Fibroblast of skin of back (primary cell): Measurements from ENCODE around the gene A2ML1.
"Not testable (repeated sequence)": the region's sequence is repeated elsewhere in the genome, so short reads cannot be mapped to it uniquely, and the experiment has no call there.

Experiments used
- DNase-seq: peaks from one replicate; pipeline ENCODE4 v3.0.0-alpha.2; 2013

The A2ML1 gene

DNA sequence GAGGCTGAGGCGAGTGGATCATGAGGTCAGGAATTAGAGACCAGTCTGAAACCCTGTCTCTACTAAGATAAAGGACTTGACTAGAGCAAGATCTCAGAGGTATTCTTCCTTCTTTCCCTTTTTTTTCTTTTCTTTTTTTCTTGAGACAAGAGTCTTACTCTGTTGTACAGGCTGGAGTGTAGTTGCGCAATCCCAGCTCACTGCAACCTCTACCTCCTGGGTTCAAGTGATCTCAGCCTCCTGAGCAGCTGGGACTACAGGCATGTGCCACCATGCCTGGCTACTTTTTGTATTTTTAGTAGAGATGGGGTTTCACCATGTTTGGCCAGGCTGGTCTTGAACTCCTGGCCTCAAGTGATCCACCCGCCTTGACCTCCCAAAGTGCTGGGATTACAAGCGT is 37.0 kb downstream of the A2ML1 start:
- DNase-seq = not testable (repeated sequence)

DNA sequence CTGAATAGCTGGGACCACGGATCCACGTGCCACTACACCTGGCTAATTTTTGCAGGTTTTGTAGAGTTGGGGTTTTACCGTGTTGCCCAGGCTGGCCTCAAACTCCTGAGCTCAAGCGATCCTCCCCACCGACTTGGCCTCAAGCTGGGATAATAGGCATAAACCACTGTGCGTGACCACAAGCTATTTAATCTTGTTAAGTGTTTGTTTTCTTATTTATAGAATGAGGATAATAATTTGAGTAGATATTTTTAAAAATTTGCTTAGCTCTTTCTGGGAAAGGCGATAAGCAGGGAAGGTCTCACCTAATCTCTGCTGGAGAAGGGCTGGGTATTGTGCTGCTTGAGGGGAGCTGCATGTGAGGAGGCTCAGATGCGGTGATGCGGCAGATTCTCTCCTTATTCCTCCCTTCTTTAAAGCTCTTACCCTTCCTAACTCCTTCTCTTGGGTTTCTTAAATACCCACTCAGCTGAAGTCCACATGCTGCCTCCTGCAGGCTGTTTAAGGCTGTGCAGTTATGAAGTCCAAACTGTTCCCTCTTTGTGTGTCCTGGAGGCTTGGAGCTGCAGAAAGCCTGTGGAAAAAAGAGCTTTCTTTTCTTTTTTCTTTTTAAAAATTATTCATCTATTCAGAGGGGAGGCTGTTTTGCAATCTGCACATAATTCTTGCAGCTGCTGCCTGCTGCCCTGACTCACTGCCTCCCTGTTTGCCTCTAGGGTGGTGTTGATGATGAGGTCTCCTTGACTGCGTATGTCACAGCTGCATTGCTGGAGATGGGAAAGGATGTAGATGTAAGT is 37.9 kb downstream of the A2ML1 start:
- DNase-seq = peak; percentile 38

GRCh38 chr12:8866429-8866828 is 44.0 kb downstream of the A2ML1 start:
- no peak for DNase-seq

DNA sequence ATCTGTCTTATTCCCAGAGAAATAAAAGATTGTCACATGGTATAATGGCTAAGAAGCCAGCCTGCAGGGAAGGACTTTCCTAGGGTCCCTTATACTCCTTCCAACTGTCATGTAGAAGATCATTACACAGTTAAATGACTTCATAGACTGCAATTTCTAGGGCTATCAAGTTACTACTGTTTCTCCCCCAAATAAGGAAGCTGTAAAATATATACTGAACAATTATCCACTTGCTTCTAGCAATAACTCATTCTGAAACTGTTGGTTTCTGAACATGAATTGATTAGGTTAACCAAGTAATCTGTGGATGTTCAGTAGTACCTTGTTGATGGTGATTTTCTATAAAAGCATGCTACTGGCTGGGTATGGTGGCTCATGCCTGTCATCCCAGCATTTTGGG is 44.6 kb downstream of the A2ML1 start:
- DNase-seq = no peak

- no peak for DNase-seq
These were observed 45.4 kb downstream of the A2ML1 start for GRCh38 chr12:8867786-8868185.

GRCh38 chr12:8870586-8870985 is 48.2 kb downstream of the A2ML1 start:
- DNase-seq = no peak

DNA sequence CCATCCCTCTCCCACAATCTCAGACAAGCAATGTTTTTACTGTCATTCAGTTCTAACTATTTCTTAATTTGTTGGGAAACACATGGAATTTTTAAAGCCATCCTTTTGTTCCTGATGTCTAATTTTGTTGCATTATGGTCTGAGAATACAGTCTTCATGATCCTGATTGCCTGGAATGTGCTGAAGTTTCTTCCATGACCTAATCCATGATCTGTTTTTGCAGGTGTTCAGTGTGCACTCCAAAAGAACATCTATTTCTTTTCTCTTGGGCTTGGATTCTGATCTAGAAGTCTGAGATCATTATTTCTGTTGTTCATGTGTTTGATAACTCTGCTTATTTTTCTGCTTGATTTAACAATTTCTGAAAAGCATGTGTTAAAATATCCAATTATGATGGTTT is 48.6 kb downstream of the A2ML1 start:
- DNase-seq = no peak

- no peak for DNase-seq
These were observed 54.5 kb downstream of the A2ML1 start for GRCh38 chr12:8876887-8877286.

DNA sequence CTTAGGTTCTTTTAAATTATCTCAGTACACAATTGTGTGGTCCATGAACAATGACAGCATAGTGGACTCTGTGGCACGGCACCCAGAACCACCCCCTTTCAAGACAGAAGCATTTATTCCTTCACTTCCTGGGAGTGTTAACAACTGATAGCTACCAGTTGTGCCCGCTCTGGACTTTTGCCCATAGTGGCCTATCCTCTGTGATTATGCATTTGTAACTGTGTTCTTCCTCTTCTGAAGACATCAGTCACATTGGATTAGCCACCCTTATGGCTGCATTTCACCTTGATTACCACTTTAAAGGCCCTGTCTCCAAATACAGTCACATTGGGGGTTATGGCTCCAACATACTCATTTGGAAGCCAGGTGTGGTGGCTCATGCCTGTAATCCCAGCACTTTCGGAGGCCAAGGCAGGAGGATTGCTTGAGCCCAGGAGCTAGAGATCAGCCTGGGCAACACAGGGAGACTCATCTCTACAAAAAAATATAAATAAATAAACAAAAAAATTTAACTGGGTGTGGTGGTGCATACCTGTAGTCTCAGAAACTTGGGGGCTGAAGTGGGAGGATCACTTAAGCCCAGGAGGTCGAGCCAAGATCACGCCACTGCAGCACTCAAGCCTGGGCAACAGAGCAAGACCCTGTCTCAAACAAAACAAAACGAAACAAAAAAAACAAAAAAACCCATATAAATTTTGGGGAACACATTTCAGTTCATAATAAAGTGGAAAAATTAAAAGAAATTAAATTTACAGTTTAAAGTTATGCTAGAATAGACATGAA is 64.3 kb downstream of the A2ML1 start:
- no peak for DNase-seq

GRCh38 chr12:8887285-8887715 is 64.9 kb downstream of the A2ML1 start:
- DNase-seq = peak; percentile 5

DNA sequence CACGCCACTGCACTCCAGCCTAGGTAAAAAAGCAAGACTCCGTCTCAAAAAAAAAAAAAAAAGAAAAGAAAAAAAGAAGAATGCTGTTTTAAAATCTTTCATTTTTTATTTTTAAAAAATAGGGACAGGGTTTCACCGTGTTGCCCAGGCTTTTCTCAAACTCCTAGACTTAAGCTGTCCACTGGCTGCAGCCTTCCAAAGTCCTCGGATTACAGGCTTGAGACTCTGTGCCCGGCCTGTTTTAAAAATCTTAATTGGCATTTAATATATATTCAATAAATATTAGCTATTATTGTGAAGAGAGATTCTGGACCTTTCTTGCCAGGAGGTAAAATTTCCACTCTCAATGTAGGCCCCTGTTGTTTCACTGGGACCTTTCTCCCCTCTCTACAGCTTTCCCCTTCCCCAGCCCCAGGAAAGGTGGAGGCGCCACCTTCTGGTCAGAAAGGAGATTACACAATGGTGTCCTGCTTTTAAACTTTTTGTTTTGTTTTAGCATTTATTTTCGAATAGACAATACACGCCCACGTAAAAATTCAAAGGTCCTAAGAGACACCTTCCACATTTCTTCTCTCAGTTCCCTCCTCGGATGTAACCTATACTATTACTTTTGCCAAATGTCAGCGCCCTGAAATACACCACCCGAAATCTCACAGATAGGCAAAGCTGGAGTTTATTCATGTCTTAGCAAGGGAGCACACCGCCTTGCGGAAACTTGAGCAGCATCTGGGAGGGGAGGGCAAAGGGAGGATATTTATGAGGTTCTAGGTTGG is 68.1 kb downstream of the A2ML1 start:
- DNase-seq = peak; percentile 47

DNA sequence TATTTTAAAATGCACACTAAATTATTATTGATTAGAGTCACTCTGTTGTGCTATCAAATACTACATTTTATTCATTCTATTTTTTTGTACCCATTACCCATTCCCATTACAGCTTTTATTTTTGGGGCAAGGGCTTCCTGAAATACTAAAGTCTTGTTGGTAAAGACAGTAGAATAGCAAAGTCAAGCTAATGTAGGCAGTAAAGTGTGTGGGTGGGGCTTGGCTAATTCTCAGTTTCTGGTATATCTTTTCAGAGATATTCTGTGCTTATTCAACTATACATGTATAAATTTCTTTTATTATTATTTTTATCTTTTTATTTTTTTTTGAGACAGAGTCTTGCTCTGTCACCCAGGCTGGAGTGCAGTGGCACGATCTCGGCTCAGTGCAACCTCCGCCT is 69.6 kb downstream of the A2ML1 start:
- DNase-seq = no peak

DNA sequence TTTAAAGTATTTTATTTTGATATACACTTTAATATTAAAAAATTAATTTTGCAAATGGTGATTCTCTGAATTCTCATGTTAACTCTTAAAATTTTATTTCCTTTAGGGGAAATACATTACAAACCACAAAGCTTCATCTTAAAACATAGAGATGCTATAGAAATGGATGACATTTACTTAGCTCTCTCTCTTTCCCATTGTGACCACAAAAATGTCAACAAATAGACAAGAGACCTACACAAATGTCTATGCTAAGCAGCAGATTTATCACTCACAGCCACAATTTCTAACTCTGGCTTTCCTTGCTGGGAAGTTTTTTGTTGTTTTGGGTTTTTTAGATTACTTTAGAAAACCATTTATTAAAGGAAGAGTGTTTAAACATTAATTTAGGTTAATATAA is 72.0 kb downstream of the A2ML1 start:
- DNase-seq = peak; percentile 24

GRCh38 chr12:8894986-8895385 is 72.6 kb downstream of the A2ML1 start:
- DNase-seq = no peak

DNA sequence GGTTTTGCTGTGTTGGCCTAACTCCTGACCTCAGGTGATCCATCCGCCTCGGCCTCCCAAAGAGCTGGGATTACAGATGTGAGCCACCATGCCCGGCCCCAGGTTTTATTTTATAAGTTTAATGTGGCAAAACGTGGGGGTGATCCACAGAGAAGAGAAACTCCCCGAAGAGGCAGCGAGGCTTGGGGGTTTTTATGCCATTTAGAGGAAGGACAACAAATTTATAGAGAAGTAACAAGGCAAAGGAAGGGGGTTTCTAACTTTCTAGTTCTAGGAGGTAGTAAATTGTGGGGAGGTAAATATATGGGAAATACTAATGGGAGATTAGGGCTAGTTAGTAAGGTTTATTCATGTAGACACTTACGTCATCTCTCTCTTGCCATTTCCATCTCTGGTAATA is 74.7 kb downstream of the A2ML1 start:
- DNase-seq = no peak

- no peak for DNase-seq
These were observed 77.4 kb downstream of the A2ML1 start for GRCh38 chr12:8899830-8900229.

DNA sequence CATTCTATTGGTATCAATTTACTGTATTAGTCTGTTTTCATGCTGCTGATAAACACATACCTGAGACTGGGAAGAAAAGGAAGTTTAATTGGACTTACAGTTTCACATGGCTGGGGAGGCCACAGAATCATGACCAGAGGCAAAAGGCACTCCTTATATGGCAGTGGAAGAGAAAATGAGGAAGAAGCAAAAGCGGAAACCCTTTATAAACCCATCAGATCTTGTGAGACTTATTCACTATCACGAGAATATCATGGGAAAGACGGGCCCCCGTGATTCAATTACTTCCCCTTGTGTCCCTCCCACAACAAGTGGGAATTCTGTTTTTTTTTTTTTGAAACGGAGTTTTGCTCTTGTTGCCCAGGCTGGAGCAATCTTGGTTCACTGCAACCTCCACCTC is 80.3 kb downstream of the A2ML1 start:
- not testable (repeated sequence) for DNase-seq

DNA sequence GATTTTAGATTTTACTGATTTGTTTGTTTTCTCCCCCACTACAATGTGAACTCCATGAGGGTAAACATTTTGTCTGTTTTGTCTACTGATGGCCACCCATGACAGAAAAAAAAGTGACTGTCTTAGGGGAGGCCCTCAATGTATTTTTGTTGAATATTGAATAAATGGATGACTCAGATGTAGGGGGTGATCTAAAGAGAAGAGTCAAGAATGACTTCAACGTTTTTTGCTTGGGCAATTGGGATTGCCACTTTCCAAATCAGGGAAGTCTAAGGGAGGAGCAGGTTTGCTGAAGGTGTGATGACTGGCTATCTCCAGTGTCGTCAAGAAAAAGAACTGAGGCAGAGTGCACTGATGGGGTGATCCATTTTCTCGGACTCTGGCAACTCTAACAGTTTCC is 81.2 kb downstream of the A2ML1 start:
- DNase-seq = no peak

DNA sequence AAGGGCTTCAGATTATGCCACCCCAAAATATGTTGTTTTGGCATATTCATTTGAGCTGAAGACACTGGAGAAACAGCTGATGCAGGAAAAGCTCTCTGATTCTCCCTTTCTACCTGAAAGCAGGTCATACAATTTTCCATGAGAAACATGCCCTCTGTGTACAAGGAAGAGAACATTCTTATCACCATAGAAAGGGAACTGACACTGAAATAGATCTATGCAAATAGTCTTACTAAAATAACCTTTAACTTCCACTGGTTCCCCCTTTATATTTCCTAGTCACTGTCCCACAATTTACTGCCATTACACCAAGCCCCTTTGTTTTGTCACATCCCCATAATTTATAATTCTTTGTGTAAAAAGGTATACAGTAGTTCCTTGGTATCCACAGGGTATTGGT is 82.2 kb downstream of the A2ML1 start:
- DNase-seq = no peak

GRCh38 chr12:8905546-8905945 is 83.1 kb downstream of the A2ML1 start:
- DNase-seq = peak; percentile 25

DNA sequence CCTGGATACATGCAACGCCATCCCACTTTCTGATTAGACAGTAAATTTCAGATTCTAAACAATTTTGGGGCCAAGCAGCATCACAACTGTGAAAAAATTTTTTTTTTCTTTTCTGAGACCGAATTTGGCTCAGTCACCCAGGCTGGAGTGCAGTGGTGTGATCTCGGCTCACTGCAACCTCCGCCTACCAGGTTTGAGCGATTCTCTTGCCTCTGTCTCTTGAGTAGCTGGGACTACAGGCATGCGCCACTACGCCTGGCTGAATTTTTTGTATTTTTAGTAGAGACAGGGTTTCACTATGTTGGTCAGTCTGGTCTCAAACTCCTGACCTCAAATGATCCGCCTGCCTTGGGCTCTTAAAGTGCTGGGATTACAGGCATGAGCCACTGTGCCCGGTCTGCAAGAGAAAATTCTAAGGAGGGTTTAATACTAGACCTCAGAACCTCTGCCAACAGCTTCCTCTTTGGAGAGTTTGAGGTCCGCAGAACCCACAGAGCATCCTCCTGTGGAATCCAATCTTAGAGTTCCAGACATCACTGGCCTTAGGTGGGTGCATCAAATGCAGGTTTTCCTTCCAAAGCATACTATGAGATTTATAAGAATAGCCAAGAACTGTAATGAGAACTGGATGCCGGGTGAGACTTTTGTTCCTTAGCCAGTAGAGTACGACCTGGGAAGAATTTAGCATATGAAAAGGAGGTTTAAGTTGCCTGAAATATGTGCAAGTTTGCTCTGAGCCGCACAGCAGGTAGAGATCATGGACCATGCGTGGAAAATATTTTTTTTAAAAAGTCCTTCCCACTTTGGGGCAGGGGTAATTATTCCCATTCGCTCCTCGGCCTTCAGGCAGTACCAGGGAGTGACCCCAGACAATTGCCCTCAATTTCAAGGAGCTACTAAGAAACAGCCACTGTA is 84.1 kb downstream of the A2ML1 start:
- no peak for DNase-seq

DNA sequence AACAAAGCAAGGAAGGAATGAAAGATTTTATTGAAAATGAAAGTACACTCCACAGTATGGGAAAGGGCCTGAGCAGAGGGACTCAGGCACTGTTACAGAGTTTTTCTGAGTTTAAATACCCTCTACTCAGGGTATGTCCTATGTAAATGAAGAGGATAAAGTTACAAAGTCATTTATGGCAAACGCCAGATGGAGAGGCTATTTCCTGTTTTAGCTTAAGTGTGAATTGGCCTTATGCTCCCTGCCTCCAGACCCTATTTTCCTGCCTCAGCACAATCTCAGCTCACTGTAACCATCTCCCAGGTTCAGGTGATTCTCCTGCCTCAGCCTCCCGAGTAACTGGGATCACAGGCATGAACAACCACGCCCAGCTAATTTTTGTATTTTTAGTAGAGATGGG is 85.1 kb downstream of the A2ML1 start:
- DNase-seq = no peak
